Measurements from ENCODE around the gene LUZP2.

DNA sequence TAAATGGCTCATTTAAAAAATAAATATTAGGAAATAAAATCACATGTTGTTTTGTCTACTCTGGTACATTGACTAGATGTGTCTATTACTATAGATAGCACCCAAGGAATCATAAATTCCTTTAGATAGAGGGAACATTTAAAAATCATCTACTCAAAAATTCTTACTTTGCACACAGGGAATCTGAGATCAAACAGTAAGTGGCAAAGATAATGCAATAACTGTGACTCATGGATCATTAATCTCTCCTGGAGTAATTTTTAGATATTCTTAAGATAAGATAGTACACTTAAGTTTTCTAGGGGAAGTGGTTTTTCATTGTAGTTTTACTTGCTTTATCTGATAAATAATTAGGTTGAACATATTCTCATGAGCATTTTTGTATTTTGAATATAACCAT lies 468.9 kb downstream of the LUZP2 start:
- TF ChIP-seq CTCF (IDR thresholded peaks at IDR 0.05; ENCODE audit: low read depth, low read length, poor library complexity, severe bottlenecking) = no peak
- TF ChIP-seq EZH2phosphoT487 (IDR thresholded peaks at IDR 0.05; ENCODE audit: borderline replicate concordance, low read length) = no peak

All from DOHH2 (cell line).